GM12801 (cell line): Measurements from ENCODE around the gene P4HA2.
A peak's percentile ranks its signal among the peaks of the same experiment; 100 is the strongest.

Experiments used
- TF ChIP-seq, protein P1 (sequence below): IDR thresholded peaks from one replicate; pipeline ENCODE4 v1.5.1; 2011; ENCODE audit warnings: control low read depth; ENCODE audit not compliant: insufficient read length; ENCODE audit errors: extremely low read depth

P4HA2 gene

DNA sequence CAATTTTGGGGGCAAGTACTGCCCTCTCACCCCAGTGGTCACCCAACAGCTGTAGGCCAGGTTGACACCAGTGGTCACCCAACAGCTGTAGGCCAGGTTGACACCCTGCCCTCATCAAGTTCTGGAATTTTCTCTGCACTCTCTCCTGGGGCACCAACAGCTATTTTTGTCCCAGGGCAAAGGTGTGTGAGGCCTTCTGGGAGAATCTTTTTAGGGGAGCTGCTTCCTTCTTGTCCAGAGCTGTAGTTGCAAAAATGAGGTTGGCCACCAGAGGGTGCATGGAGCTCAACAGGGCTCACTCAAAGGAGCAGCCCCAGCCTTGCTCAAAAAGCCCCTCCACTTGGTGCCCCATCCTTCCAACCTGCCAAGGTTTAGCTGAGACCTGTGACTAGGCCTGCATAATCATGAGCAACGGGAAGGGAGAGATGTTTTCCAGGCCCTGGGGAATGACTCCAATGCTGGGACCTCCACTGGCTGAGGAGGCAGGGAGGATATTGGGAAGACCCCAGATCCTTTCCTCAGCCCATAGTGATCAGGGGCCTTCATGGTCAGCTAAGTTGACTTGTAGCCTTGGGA lies 10.6 kb upstream of the P4HA2 start:
- TF ChIP-seq, protein P1, sequence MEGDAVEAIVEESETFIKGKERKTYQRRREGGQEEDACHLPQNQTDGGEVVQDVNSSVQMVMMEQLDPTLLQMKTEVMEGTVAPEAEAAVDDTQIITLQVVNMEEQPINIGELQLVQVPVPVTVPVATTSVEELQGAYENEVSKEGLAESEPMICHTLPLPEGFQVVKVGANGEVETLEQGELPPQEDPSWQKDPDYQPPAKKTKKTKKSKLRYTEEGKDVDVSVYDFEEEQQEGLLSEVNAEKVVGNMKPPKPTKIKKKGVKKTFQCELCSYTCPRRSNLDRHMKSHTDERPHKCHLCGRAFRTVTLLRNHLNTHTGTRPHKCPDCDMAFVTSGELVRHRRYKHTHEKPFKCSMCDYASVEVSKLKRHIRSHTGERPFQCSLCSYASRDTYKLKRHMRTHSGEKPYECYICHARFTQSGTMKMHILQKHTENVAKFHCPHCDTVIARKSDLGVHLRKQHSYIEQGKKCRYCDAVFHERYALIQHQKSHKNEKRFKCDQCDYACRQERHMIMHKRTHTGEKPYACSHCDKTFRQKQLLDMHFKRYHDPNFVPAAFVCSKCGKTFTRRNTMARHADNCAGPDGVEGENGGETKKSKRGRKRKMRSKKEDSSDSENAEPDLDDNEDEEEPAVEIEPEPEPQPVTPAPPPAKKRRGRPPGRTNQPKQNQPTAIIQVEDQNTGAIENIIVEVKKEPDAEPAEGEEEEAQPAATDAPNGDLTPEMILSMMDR, result peak; percentile 10

GRCh38 chr5:132237670-132238069 lies 10.0 kb upstream of the P4HA2 start:
- TF ChIP-seq, protein P1, result no peak

- TF ChIP-seq, protein P1, result no peak
Observed at GRCh38 chr5:132237141-132237540, 9.5 kb upstream of the P4HA2 start.

DNA sequence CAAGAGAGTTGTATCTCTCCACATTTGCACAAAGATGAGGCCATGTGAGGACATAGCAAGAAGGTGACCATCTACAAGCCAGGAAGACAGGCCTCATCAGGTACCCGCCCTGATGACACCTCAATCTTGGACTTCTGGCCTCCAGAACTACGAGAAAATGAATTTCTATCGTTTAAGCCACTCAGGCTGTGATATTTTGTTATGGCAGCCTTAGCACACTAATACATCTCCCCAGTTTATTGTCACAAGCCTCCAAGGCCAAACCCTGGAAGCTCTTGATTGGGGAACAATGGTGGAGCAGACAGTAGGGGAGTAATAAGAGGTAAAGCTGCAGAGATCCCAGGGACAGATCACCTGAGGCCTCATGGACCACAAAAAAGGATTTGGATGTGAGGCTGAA lies 7.7 kb upstream of the P4HA2 start:
- TF ChIP-seq, protein P1, result no peak

- TF ChIP-seq, protein P1, result no peak
Observed at GRCh38 chr5:132234684-132235062, 7.0 kb upstream of the P4HA2 start.

DNA sequence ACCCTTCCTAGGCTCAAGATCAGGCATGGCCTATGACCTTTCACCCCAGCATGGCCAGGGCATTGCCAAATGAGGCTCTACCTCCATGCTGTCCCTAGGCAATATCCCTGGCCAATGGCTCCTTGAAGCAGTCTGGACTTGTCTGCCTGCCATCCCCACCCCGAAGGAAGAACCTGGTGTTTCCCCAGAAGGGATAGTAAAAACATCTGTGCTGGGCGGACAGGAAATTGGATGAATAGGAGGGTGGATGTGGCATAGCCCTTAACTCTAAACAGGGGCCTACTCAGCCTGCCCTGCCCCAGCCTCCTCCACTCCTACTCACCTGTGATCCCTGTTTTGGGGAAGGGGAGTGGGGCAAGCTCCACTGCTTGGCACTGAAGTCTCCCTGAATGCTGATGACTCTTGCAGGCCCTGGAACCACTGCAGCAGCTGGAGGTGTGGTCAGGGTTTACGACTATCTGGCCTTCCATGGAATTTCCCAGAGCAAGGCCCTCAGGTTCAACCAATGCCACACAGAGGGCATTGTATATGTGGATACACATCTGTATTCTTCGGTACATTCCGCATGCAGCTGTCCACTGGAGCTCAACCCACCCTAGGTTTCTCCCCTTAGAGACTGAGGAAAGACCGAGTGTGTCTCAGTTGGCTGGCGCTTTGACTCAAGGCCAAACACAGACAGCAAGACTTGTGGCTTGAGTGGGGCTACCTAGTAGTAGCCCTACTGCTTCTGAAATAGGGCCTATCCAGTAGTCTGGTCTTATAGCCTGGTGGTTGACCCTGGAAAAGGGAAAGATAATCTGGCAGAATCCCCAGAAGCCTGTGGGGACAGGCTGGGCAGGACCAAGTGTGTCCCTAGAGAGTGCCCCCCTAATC lies 6.4 kb upstream of the P4HA2 start:
- TF ChIP-seq, protein P1, result no peak

GRCh38 chr5:132233081-132233480 lies 5.4 kb upstream of the P4HA2 start:
- TF ChIP-seq, protein P1, result no peak
